H54 (cell line): Measurements from ENCODE around the gene FAAP20.

Source experiments
- DNase-seq: peaks from one replicate; pipeline ENCODE4 v3.0.0; 2011; ENCODE audit warnings: low spot score, mixed read lengths; ENCODE audit not compliant: insufficient read length
- FAIRE-seq: peaks from 3 replicates; lab custom pipeline; 2011; peaks lifted over from hg19 to GRCh38; lab: Jason Lieb, UNC
- POLR2A ChIP-seq: IDR thresholded peaks from 2 replicates; pipeline ENCODE4 v1.6.1; 2011; ENCODE audit warnings: low read depth, mild to moderate bottlenecking, low read length

Gene FAAP20

DNA sequence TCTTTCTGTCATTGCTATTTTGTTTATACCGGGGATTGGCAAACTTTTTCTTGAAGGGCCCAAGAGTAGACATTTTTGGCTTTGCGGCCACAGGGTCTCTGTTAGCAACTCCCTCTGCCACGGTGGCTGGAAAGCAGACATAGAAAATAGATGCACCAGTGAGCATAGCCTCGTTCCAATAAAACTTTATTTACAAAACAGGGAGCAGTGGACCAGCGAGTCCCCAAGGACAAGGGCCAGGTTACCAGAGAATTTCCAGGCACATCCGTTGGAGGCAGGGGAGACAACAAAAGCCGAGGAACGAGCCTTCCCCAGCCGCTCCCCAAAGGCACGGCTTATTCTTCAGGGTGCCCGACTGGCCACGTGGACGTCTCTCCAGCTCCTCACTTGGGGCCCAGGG lies 26.5 kb downstream of the FAAP20 start:
- no peak for TF ChIP-seq POLR2A
- FAIRE-seq, result no peak
- no peak for DNase-seq

DNA sequence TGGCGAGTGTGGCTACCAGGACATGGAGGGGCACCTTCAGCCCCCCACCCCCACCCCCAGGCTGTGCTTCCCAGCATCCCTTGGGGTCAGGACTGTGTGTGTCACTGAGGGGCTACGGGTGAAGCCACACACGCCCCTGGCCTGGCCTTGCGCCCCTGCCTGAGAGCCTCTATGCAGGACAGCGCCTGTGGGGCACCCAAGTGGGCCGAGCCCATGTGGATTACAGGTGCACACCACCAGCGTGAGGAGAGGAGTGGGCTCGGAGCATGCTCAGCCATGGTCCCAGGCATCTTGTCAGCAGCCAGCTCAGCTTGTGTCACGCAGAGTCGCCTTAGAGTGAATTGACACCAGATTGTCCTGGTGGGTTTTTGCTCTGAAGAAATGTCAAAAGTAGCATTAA lies 27.9 kb downstream of the FAAP20 start:
- FAIRE-seq, result no peak
- DNase-seq, result no peak
- no peak for TF ChIP-seq POLR2A

- DNase-seq, result no peak
- no peak for TF ChIP-seq POLR2A
These were observed 28.3 kb downstream of the FAAP20 start for GRCh38 chr1:2166254-2166653.

GRCh38 chr1:2165646-2166045 lies 28.9 kb downstream of the FAAP20 start:
- no peak for FAIRE-seq
- DNase-seq, result no peak
- TF ChIP-seq POLR2A, result no peak

More at GRCh38 chr1:2166254-2166653, 28.3 kb downstream of the FAAP20 start:
- FAIRE-seq, result no peak

DNA sequence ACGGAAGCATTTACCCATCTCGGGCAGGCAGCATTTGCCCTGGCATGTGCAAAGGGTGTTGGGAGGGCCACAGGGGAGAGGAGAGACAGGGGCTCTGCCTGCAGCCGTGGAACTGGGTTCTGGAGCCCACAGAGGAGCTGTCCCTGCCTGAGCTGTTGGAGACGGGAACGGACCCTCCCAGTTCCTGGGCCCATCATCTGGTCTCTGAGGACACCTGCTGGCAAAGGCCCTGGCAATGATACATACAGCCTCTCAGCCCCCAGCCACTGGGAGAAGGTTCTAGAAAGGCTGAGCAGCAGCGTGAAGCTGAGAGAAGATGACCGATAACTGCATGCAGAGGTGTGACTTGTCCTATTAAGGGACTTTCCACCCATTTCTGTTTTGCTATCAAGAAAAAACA lies 31.4 kb downstream of the FAAP20 start:
- DNase-seq (no peak), FAIRE-seq (no peak)
- no peak for TF ChIP-seq POLR2A

DNA sequence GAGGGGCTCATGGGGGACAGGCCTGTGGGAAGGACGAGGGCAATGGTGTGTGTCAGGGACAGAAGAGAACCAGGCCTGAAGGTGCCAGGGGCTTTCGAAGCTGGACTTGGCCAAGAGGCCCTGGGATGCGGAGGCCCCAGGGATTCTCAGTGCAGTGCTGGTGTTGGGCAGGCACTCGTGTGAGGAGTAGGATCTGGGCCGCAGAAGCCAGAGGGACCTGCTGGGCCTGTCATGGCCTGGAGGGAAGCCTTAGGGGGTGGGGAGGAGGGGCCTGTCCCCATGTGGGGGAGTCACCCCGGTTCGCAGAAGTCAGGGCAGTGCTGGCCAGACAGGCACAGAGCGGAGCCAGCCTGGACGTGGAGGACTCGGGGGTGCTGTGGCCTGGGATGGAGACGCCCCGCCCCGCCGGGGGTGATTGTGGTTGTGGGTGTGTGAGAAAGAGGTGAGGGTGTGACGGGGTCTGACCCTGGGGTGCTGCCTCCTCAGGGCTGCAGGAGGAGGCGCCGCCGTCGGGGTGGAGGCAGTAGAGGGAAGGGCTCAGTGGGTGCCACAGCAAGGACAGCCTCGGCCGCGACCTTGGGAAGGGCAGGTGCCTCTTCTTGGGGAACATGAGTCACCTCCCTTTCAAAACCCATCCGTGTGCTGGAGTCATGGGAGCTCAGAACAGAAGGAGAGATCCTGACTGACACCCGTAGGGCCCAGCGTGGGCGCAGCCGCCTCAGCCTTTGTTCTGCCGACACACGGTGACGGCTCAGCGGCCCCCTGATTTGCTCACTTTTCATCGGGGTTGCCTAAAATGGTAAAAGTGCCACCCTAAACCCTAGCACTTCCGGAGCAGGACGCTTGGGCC lies 33.9 kb downstream of the FAAP20 start:
- DNase-seq, result no peak
- TF ChIP-seq POLR2A, result no peak
- FAIRE-seq, result no peak

DNA sequence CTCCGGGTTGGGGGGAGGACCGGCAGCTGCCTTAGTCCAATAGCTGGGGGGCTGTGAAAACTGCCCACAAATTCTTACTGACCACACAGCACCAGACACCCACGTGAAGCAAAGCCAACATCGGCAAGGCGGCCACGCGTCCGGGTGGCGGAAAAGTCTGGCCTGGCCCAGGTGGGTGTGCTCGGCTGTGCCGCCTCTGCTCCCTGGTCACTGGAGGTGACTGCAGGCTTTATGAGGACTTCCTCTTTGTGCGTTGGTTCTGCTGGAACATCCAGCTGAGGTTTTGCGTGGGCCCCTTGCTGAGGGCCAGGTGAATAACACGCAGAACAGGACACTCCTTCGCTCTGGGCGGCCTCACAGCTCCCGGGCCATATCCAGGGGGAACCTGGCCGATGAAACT lies 35.4 kb downstream of the FAAP20 start:
- no peak for DNase-seq
- no peak for TF ChIP-seq POLR2A
- FAIRE-seq, result no peak

GRCh38 chr1:2158272-2158671 lies 36.3 kb downstream of the FAAP20 start:
- no peak for FAIRE-seq
- no peak for DNase-seq
- no peak for TF ChIP-seq POLR2A

- no peak for DNase-seq
- FAIRE-seq, result no peak
- no peak for TF ChIP-seq POLR2A
These were observed 36.7 kb downstream of the FAAP20 start for GRCh38 chr1:2157856-2158255.

GRCh38 chr1:2156866-2157265 lies 37.7 kb downstream of the FAAP20 start:
- no peak for DNase-seq
- TF ChIP-seq POLR2A, result no peak
- FAIRE-seq, result no peak

- TF ChIP-seq POLR2A, result no peak
- no peak for DNase-seq
- FAIRE-seq, result no peak
These were observed 38.8 kb downstream of the FAAP20 start for GRCh38 chr1:2155788-2156187.

DNA sequence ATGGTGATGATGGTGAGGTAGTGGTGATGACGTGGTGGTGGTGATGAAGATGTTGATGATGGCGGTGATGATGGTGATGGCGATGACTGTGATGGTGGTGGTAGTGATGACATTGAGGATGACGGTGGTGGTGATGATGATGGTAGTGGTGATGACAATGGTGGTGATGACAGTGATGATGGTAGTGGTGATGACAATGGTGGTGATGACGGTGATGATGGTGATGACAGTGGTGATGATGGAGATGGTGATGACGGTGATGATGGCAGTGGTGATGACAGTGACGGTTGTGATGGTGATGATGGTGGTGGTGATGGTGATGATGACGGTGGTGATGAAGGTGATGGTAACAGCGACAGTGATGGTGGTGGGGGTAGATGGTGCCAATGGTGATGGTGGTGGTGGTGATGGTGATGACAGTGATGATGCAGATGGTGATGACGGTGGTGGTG lies 39.4 kb downstream of the FAAP20 start:
- no peak for TF ChIP-seq POLR2A
- FAIRE-seq (no peak), DNase-seq (no peak)

DNA sequence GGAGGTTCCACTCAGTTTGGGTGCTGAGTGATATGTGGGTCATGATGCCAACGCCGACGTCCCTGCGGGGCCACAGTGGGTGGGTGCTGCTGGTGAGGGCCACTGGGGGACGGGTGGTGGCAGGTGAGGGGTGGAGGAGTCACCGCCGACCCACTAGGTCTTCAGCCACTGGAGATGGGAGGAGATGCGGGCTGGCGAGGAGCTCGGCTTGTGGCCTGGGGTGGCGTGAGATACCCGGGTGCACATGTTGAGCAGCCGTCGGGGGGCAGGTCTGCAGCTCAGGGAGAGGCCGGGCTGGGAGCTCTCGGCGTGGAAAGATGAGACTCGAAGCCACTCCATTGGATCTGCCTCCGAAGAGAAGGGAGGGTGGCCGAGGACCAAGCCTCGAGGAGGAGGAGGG lies 40.5 kb downstream of the FAAP20 start:
- FAIRE-seq, result no peak
- DNase-seq, result no peak

GRCh38 chr1:2152954-2153353 lies 41.6 kb downstream of the FAAP20 start:
- TF ChIP-seq POLR2A, result no peak
- DNase-seq, result no peak
- FAIRE-seq, result no peak

More for the DNA sequence above, 40.5 kb downstream of the FAAP20 start:
- no peak for TF ChIP-seq POLR2A

- FAIRE-seq (no peak), DNase-seq (no peak)
- no peak for TF ChIP-seq POLR2A
These were observed 42.7 kb downstream of the FAAP20 start for GRCh38 chr1:2151911-2152310.
